ENCODE results near the gene ZFP36L2.
A peak's percentile ranks its signal among the peaks of the same experiment; 100 is the strongest.
"Not testable (repeated sequence)": the region's sequence is repeated elsewhere in the genome, so short reads cannot be mapped to it uniquely, and the experiment has no call there.

Gene ZFP36L2

DNA sequence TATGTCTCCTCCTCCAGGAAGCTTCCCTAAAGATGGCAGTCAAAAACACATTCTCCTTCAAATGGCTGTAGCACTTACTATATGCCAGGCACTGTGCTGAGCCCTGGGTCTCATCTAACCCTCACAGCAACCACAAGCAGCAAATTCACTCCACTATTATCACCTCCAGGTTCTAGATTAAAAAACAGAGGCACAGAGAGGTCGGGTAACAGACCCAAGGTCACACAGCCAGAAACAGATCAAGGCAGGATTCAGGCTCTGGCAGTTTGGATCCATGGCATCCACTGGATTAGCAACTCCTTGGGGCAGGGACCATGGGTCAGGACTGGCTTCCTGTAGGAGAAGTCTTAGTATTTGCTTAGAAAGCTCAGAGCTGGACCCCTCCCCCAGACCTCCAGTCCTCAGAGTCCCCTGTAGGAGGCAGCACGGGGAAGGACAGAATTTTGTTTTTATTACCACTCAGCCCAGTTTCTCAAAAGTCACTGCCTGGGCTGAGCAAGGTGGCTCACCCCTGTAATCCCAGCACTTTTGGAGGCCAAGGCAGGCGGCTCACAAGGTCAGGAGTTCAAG, 34.4 kb downstream of the ZFP36L2 start:
- CTCF ChIA-PET = interaction anchor here (0.6 kb wide), 2 partner anchors 207 to 313 kb away, joined by 3 read pairs; no protein-coding TSS in a partner anchor
- DNase-seq (ENCODE audit: extremely low spot score) = peak; percentile 55
- POLR2A ChIA-PET = interaction anchor here (1.0 to 1.2 kb wide), 2 partner anchors 28 to 35 kb away, joined by 4 read pairs; partner anchors contain the start of gene ZFP36L2
- TF ChIP-seq L3MBTL2 (conservative IDR thresholded peaks at IDR 0.05) = no peak
- no peak for TF ChIP-seq BHLHE40 (IDR thresholded peaks at IDR 0.05; ENCODE audit: borderline replicate concordance)
- TF ChIP-seq LEF1 (IDR thresholded peaks at IDR 0.05; ENCODE audit: borderline replicate concordance) = no peak
- no peak for TF ChIP-seq CTBP1 (IDR thresholded peaks at IDR 0.05; ENCODE audit: borderline replicate concordance)
- no peak for TF ChIP-seq HDGF (IDR thresholded peaks at IDR 0.05; ENCODE audit: borderline replicate concordance)
- TF ChIP-seq ELF4 (IDR thresholded peaks at IDR 0.05) = no peak
- TF ChIP-seq SP1 (IDR thresholded peaks at IDR 0.05) = no peak
- TF ChIP-seq, protein P1, sequence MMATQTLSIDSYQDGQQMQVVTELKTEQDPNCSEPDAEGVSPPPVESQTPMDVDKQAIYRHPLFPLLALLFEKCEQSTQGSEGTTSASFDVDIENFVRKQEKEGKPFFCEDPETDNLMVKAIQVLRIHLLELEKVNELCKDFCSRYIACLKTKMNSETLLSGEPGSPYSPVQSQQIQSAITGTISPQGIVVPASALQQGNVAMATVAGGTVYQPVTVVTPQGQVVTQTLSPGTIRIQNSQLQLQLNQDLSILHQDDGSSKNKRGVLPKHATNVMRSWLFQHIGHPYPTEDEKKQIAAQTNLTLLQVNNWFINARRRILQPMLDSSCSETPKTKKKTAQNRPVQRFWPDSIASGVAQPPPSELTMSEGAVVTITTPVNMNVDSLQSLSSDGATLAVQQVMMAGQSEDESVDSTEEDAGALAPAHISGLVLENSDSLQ (IDR thresholded peaks at IDR 0.05) = no peak
- no peak for TF ChIP-seq NFRKB (IDR thresholded peaks at IDR 0.05)
- no peak for TF ChIP-seq TARDBP (IDR thresholded peaks at IDR 0.05)
- TF ChIP-seq ZNF384 (IDR thresholded peaks at IDR 0.05) = no peak
- no peak for TF ChIP-seq FOXA1 (IDR thresholded peaks at IDR 0.05)
- TF ChIP-seq FOXK2 (IDR thresholded peaks at IDR 0.05) = no peak
- TF ChIP-seq SUZ12 (IDR thresholded peaks at IDR 0.05) = no peak
- TF ChIP-seq FOXM1 (IDR thresholded peaks at IDR 0.05; ENCODE audit: borderline replicate concordance) = no peak
- TF ChIP-seq ARNT (IDR thresholded peaks at IDR 0.05) = no peak

DNA sequence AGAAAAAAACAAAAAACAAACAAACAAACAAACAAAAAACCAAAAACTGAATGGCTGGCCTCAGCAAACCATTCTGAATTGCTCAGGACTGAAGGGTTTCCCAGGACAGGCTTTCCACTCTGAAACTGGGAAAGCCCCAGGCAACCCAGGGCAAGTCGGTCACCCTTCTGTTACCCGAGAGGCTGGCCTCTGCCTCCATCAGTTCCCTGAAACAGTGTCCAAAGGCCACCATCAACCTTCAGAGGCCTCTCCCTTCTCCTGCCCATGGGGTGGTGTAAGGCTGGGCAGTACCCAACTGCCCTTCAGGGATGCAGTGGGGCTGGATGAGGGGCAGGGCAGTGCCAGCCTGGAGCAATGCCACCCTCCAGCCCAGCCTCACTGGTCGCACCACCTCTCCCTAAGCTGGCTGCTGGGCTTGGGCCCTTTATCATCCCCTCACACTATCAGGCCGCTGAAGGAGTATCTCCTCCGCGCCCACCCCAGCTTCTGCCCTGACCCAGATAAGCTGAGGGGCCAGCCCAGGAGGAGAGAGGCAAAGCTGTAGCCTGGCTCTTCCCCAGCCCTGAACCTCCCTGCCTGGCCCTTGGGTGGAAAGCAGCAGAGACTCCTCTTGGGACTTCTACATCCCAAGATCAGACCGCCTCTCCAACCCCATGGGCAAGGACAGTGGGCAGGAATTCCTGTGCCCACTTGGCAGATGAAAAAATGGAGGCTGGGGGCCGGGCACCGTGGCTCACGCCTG, 35.9 kb downstream of the ZFP36L2 start:
- POLR2A ChIA-PET = no interaction called here
- CTCF ChIA-PET = interaction anchor here (1.1 kb wide), 1 partner anchor 17 kb away, joined by 3 read pairs; no protein-coding TSS in a partner anchor
- no peak for DNase-seq (ENCODE audit: extremely low spot score)
- no peak for TF ChIP-seq TARDBP (IDR thresholded peaks at IDR 0.05)
- TF ChIP-seq L3MBTL2 (conservative IDR thresholded peaks at IDR 0.05) = no peak
- TF ChIP-seq NFRKB (IDR thresholded peaks at IDR 0.05) = no peak
- TF ChIP-seq HDGF (IDR thresholded peaks at IDR 0.05; ENCODE audit: borderline replicate concordance) = no peak
- no peak for TF ChIP-seq SP1 (IDR thresholded peaks at IDR 0.05)

DNA sequence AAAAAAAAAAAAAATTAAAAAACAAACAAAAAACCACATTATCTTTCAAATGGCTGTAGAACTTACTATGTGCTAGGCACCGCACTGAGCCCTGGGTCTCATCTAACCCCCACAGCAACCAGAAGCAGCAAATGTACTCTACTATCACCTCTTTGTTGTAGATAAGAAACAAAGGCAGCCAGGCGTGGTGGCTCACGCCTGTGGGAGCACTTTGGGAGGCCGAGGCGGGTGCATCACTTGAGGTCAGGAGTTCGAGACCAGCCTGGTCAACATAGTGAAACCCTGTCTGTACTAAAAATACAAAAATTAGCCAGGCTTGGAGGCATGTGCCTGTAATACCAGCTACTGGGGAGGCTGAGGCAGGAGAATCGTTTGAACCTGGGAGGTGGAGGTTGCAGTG, 36.5 kb downstream of the ZFP36L2 start:
- DNase-seq (ENCODE audit: extremely low spot score); CTCF ChIA-PET; POLR2A ChIA-PET: not testable (repeated sequence)

DNA sequence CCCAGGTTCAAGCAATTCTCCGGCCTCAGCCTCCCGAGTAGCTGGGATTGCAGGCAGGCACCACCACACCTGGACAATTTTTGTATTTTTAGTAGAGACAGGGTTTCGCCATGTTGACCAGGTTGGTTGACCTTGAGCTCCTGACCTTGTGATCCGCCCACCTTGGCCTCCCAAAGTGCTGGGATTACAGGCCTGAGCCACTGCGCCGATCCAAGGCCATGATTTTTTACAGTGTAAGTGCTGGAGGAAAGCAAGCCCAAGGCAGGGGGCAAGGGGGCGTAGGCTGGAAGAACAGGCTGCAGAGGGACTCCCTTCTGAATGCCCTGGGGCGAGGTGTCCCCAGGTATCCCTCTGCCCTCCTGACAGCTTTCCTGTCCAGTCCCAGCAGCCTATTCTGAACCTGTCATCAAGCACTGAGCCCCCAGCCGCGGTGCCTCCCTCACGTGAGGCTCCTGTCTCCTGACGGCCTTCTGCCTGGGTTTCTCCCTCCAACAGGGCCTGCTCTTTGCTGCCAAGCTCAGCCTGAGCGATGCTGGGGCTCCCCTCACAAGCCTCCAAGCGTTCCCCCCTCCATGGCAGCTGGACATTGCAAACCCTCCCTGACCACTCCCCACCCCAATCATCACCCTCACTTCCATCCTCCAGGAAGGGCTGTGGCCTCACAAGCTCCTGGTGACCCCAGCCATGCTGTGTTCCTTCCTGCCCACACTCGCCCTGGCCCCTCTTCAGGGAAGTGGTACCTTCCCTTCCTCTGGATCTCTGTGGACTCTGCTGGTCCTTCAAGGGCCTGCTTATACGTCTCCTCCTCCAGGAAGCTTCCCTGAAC, 37.6 kb downstream of the ZFP36L2 start:
- TF ChIP-seq SUZ12 (IDR thresholded peaks at IDR 0.05) (no peak), L3MBTL2 (conservative IDR thresholded peaks at IDR 0.05) (no peak), ELF4 (IDR thresholded peaks at IDR 0.05) (no peak), FOXK2 (IDR thresholded peaks at IDR 0.05) (no peak), FOXM1 (IDR thresholded peaks at IDR 0.05; ENCODE audit: borderline replicate concordance) (no peak), SP1 (IDR thresholded peaks at IDR 0.05) (no peak), LEF1 (IDR thresholded peaks at IDR 0.05; ENCODE audit: borderline replicate concordance) (no peak), ARNT (IDR thresholded peaks at IDR 0.05) (no peak), TARDBP (IDR thresholded peaks at IDR 0.05) (no peak), ZNF384 (IDR thresholded peaks at IDR 0.05) (no peak), NFRKB (IDR thresholded peaks at IDR 0.05) (no peak), BHLHE40 (IDR thresholded peaks at IDR 0.05; ENCODE audit: borderline replicate concordance) (no peak)
- TF ChIP-seq, protein P1 (IDR thresholded peaks at IDR 0.05) = no peak
- ChIA-PET POLR2A (no interaction called here), CTCF (interaction anchor here (0.6 kb wide), 1 partner anchor 213 kb away, joined by 3 read pairs; no protein-coding TSS in a partner anchor)
- DNase-seq (ENCODE audit: extremely low spot score) = no peak

DNA sequence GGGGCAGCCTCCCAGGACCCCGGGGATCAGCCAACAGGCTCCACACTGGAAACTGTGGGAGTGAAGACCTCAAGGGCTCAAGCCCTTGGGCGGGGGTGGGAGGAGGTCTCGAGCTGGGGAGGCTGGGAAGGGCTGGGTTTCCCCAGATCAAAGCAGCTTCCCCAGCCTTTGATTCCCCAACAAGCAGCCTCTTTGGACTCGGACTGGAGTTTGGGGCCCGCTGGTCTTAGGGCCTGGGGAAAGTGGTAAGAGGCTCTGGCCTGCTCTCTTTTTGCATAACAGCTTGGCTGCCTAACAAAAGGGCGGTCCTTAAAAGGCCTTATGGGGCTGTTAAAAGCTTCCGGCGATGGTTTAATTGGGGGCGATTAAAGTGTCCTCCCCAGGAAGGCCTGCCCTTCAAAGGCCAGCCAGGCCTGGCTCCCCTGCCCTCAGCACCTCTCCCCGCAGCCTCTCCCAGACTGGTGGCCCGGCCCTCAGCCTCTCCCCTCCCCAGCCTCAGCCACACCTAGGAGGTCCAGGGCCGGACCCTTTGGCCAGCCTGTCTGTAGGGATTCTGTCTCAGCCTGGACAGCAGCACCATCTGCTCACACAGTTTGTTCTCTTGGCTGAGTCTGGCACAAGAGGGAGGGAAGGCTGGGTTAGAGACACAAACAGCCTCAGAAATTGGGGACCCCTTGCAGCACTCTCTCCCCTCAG, 39.6 kb downstream of the ZFP36L2 start:
- no peak for DNase-seq (ENCODE audit: extremely low spot score)
- POLR2A ChIA-PET = interaction anchor here (1.5 to 1.6 kb wide), 2 partner anchors 31 to 40 kb away, joined by 3 to 4 read pairs; partner anchors contain the start of gene ZFP36L2
- CTCF ChIA-PET = no interaction called here
- no peak for TF ChIP-seq HDGF (IDR thresholded peaks at IDR 0.05; ENCODE audit: borderline replicate concordance)
- no peak for TF ChIP-seq NFRKB (IDR thresholded peaks at IDR 0.05)
- TF ChIP-seq CTBP1 (IDR thresholded peaks at IDR 0.05; ENCODE audit: borderline replicate concordance) = no peak
- TF ChIP-seq ZNF384 (IDR thresholded peaks at IDR 0.05) = no peak
- no peak for TF ChIP-seq SUZ12 (IDR thresholded peaks at IDR 0.05)
- TF ChIP-seq SP1 (IDR thresholded peaks at IDR 0.05) = no peak
- TF ChIP-seq TARDBP (IDR thresholded peaks at IDR 0.05) = no peak
- no peak for TF ChIP-seq LEF1 (IDR thresholded peaks at IDR 0.05; ENCODE audit: borderline replicate concordance)
- no peak for TF ChIP-seq BHLHE40 (IDR thresholded peaks at IDR 0.05; ENCODE audit: borderline replicate concordance)
- no peak for TF ChIP-seq ARNT (IDR thresholded peaks at IDR 0.05)
- TF ChIP-seq ELF4 (IDR thresholded peaks at IDR 0.05) = no peak
- TF ChIP-seq FOXM1 (IDR thresholded peaks at IDR 0.05; ENCODE audit: borderline replicate concordance) = no peak
- TF ChIP-seq FOXA1 (IDR thresholded peaks at IDR 0.05) = no peak
- no peak for TF ChIP-seq FOXK2 (IDR thresholded peaks at IDR 0.05)
- TF ChIP-seq, protein P1 (IDR thresholded peaks at IDR 0.05) = no peak
- no peak for TF ChIP-seq L3MBTL2 (conservative IDR thresholded peaks at IDR 0.05)
